SK-N-SH (cell line): Measurements from ENCODE around the gene ELMO1.

Experiments used
- CTCF ChIP-seq: fragments of 200-600 bp; sonication (generic); IDR thresholded peaks from 2 replicates; pipeline ENCODE4 v1.6.1; 2017; ENCODE audit warnings: antibody characterized with exemption, mild to moderate bottlenecking, moderate library complexity
- RCOR1 ChIP-seq: fragments of 150-350 bp; IDR thresholded peaks from 2 replicates; pipeline ENCODE4 v1.6.1; 2017; ENCODE audit warnings: antibody characterized with exemption, low read length

DNA sequence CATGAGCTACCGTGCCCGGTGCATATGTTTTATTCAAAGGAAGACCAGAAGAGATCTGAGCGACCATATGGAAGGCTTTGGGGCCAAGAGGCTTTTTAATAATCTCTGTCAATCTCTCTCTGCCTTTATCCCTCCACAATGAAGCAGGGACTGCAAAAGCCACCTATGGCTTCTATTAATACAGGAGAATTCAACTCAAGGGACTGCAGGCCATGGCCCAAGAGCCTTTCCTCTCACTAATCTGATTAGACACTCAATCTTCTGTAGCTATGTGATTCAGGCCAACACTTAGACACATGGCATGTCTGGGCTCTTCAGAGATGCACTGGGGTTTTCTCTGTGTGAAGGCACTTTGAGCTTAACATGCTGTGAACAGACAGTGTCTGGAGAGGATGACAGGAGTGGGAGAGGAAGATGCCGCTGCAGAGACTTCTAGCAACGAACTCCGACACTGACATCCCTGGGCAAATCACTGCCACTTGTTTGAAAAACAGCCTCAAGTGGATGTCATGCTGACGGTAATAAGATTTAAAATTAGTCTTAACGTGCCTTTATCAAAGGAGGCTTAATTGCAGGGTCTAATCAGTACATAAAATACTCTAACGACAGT, 609.9 kb downstream of the ELMO1 start:
- TF ChIP-seq CTCF = no peak
- TF ChIP-seq RCOR1 = peak; percentile 44; the same call in 1 of the 2 replicates
